Suprapubic skin (tissue), 3 donors: ENCODE measurements around the gene EFCAB6.

Experiments
- EP300 ChIP-seq: sonication (generic); formaldehyde crosslinking; IDR thresholded peaks from one replicate; pipeline ENCODE4 v1.6.1; 2017; ENCODE audit warnings: antibody characterized with exemption
- POLR2A ChIP-seq, 2 donors: fragments of 450-650 bp; IDR thresholded peaks; one replicate each; pipeline ENCODE4 v1.6.1; 2017; ENCODE audit warnings: antibody characterized with exemption in 2 of 2, mild to moderate bottlenecking in 2 of 2, moderate library complexity in 2 of 2
- TF ChIP-seq, protein P1 (sequence below), 2 donors: fragments of 200-600 bp in 1 of 2; fragments of 450-650 bp in 1 of 2; sonication (generic) in 1 of 2; IDR thresholded peaks; one replicate each; pipeline ENCODE4 v1.5.1; 2016 to 2019; ENCODE audit warnings: antibody characterized with exemption in 2 of 2, mild to moderate bottlenecking in 1 of 2, moderate library complexity in 1 of 2

DNA sequence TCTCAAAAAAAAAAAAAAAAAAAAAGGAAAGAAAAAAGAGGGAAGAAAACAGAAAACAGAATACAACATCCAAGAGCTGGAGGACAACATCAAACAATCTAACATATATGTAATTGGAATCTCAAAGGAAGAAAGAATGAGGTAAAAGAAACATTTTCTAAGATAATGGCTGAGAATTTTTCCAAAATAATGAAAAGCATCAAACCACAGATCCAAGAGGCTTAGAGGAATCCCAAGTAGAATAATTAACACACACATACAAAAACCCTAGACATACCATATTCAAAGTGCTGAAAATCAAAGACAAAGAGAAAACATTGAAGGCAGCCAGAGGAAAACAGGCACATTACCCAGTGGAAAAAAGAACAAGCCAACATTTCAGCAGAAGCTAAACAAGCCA lies 45.3 kb upstream of the EFCAB6 start:
- TF ChIP-seq POLR2A (IDR thresholded peaks at IDR 0.05) = no peak
- TF ChIP-seq, protein P1, sequence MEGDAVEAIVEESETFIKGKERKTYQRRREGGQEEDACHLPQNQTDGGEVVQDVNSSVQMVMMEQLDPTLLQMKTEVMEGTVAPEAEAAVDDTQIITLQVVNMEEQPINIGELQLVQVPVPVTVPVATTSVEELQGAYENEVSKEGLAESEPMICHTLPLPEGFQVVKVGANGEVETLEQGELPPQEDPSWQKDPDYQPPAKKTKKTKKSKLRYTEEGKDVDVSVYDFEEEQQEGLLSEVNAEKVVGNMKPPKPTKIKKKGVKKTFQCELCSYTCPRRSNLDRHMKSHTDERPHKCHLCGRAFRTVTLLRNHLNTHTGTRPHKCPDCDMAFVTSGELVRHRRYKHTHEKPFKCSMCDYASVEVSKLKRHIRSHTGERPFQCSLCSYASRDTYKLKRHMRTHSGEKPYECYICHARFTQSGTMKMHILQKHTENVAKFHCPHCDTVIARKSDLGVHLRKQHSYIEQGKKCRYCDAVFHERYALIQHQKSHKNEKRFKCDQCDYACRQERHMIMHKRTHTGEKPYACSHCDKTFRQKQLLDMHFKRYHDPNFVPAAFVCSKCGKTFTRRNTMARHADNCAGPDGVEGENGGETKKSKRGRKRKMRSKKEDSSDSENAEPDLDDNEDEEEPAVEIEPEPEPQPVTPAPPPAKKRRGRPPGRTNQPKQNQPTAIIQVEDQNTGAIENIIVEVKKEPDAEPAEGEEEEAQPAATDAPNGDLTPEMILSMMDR (IDR thresholded peaks at IDR 0.05) = no peak
- no peak for TF ChIP-seq EP300
